Raji (cell line): Measurements from ENCODE around the gene PTPRT.

Source experiments
- POLR2A ChIP-seq: IDR thresholded peaks from 2 replicates; pipeline ENCODE4 v1.6.1; 2011; ENCODE audit warnings: low read depth, low read length, control low read depth; ENCODE audit not compliant: insufficient read depth

Gene PTPRT

GRCh38 chr20:42987376-42988114 lies 202.2 kb downstream of the PTPRT start:
- TF ChIP-seq POLR2A = no peak

- TF ChIP-seq POLR2A = no peak
These were observed 203.4 kb downstream of the PTPRT start for GRCh38 chr20:42986143-42986773.

DNA sequence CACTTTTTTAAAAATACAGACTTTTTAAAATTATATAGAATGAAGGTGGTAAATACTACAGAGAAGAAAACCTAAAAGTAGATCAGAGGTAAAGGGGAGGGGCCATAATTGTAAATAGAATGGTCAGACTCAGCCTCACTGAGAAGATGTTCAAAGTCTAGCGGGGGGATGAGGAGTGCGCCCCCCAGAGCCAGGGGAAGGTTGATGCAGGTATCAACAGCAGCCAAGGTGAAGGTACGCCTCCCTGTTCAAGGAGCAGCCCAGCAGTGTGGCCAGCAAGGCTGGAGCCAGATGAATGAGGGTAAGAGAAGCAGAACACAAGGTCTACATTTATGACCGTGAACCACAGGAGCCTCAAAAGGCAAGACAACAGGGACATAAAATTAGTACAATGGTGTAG lies 204.1 kb downstream of the PTPRT start:
- TF ChIP-seq POLR2A = no peak

DNA sequence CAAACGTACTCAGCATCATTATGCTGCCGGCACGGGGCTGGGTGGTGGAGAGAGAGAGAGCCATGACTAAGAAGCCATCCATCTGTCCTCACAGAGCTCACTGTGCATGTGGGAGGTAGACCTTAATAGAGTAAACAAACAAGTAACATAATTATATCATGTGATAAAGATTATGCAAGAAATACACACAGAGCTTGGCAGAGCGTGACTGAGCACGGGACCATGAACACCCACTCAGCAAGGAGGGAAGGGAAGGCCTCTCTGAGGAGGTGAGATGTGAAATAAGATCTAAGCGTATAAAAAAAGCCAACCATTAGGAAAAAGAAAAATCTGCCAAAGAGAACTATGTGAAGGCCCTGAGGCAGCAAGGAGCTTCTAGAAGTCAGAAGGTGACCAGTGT lies 207.5 kb downstream of the PTPRT start:
- no peak for TF ChIP-seq POLR2A

DNA sequence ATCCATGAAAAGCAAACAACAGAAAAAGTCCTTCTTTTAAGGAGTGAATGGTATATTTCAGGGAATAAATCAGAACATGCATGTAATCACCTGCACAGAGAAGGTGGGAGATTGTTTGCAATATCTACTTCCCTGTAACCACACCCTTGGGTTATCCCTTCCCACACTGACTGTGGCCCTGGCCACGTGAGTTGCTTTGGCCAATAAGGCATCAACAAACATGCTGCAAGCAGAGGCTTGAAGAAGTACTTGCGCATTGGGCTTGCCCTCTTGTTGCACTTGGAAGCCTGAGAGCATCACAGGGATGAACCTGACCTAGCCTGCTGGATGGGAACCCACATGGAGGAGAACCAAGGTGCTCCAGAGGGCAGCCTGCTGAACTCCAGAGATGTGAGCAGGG lies 208.5 kb downstream of the PTPRT start:
- no peak for TF ChIP-seq POLR2A

GRCh38 chr20:42979720-42980119 lies 210.0 kb downstream of the PTPRT start:
- no peak for TF ChIP-seq POLR2A

GRCh38 chr20:42978184-42978974 lies 211.3 kb downstream of the PTPRT start:
- no peak for TF ChIP-seq POLR2A

DNA sequence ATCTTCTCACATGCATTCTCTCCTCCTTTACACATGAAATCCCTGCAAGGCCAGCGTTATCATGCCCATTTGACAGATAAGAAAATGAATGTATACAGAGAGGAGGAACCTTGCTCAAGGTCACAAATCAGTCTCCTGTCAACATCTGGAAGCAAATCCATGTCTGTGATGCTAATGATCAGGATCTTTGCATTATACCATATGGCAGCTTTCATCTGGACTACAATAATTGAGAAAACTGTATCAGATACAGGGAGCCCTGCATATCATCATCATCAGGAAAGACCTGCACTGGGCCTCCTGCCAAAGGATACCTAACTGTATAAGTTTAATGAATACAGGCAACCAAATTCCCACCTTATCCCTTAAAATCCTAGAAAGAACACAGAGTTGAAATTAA lies 213.7 kb downstream of the PTPRT start:
- TF ChIP-seq POLR2A = no peak

GRCh38 chr20:42974347-42974746 lies 215.4 kb downstream of the PTPRT start:
- TF ChIP-seq POLR2A = no peak

DNA sequence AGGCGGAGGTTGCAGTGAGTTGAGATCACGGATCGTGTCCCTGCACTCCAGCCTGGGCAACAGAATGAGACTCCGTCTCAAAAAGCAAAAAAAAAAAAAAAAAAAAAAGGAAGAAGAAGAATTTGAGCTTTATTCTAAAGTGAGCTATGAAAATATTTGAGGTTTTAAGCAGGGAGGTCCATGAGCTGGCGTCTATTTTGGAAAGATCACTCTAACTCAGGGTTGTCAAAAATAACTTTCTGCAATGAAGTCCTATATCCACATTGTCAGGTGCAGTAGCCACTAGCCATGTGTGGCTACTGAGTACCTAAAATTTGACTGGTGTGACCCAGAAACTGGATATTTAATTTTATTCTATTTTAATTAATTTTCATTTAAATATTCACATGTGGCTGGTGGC lies 217.1 kb downstream of the PTPRT start:
- TF ChIP-seq POLR2A = no peak

- TF ChIP-seq POLR2A = no peak
These were observed 221.0 kb downstream of the PTPRT start for GRCh38 chr20:42968746-42969145.

DNA sequence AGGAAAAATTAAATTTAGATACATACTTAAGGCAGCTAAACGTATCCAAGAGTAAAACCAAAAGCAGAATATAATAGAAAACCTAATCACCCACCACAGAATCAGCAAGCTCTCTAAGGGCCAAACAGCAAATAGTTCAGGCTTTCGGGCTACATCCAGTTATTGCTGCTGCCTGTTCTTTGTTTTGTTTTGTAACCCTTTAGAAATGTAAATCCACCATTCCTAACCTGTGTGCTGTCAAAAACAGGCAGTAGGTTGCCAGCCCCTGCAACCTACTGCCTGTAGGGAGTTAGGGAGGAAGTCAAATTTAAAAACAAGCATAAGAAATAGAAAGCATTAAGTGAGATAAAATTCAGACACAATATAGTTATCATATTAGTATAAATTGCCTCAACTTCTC lies 225.9 kb downstream of the PTPRT start:
- TF ChIP-seq POLR2A = no peak

DNA sequence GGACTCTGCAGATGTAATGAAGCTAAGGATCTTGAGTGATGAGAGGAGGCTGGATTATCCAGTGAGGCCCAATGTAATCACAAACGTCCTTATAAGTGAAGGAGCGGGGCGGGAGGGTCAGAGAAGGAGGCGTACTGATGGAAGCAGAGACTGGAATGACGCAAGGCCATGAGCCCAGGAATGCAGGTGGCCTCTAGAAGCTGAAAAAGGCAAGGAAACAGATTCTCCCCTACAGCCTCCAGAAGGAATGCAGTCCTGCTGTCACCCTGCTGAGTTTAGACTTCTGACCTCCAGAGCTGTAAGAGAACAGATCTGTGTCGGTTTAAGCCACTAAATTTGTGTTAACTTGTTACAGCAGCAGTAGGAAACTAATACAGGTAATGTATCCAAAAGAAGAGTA lies 227.9 kb downstream of the PTPRT start:
- no peak for TF ChIP-seq POLR2A

DNA sequence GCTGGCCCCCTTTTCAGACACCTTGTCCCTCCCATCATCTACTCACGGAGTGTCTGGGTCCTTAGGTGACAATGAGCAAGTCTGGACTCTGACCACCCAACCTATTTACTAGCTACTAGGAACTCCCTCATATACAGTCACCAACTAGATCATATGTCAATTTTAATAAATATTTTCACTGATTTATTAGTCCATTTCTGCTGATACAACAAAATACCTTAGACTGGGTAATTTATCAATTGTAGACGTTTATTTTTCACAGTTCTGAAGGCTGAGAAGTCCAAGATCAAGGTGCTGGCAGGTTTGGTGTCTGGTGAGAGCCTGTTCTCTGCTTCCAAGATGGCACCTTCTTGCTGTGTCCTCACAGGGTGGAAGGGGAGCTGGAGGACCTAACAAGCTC lies 229.7 kb downstream of the PTPRT start:
- no peak for TF ChIP-seq POLR2A

GRCh38 chr20:42958367-42959069 lies 231.2 kb downstream of the PTPRT start:
- TF ChIP-seq POLR2A = no peak
